Fibroblast of the aortic adventitia (primary cell): Measurements from ENCODE around the gene KRTAP9-3. TPM values are rescaled to one million over a fixed set of nuclear protein-coding genes. Genes with fewer than 3 reads are reported as not detected.
"Not testable (repeated sequence)": the region's sequence is repeated elsewhere in the genome, so short reads cannot be mapped to it uniquely, and the experiment has no call there.

Experiments
- DNase-seq: peaks from one replicate; pipeline ENCODE4 v3.0.0-alpha.2; 2010; ENCODE audit warnings: low read depth
- H3K4me3 ChIP-seq: 2 replicates; pipeline ENCODE4 v1.5.1; 2011; ENCODE audit warnings: low read depth, mild to moderate bottlenecking, control low read depth, low read length, moderate library complexity
- CTCF ChIP-seq: IDR thresholded peaks from 2 replicates; pipeline ENCODE4 v1.5.1; 2011; ENCODE audit warnings: mild to moderate bottlenecking, low read length, control low read depth, inconsistent platforms; ENCODE audit not compliant: insufficient read depth
- total RNA-seq: library from RNA; depleted of rRNA; stranded (reverse); fragments of >200 nt; gene quantifications from 2 replicates; pipeline ENCODE4 v1.2.3, GENCODE V29; 2012; ENCODE audit warnings: low replicate concordance

The KRTAP9-3 gene
- total RNA-seq, 1 donor, result not detected

- no peak for DNase-seq
- no peak for TF ChIP-seq CTCF
- H3K4me3 ChIP-seq, result no peak overlapping the region
These were observed 32.7 kb upstream of the KRTAP9-3 start for GRCh38 chr17:41199421-41200078.

- DNase-seq, result peak; percentile 42
- TF ChIP-seq CTCF, result no peak
- H3K4me3 ChIP-seq, result no peak overlapping the region
These were observed 20.3 kb upstream of the KRTAP9-3 start for GRCh38 chr17:41211845-41212466.

GRCh38 chr17:41212524-41213169 lies 19.6 kb upstream of the KRTAP9-3 start:
- no peak for TF ChIP-seq CTCF
- DNase-seq, result no peak

GRCh38 chr17:41215681-41216080 lies 16.6 kb upstream of the KRTAP9-3 start:
- no peak for TF ChIP-seq CTCF
- H3K4me3 ChIP-seq, result no peak overlapping the region
- DNase-seq, result no peak

More at GRCh38 chr17:41212524-41213169, 19.6 kb upstream of the KRTAP9-3 start:
- H3K4me3 ChIP-seq, result no peak overlapping the region

GRCh38 chr17:41223821-41224220 lies 8.4 kb upstream of the KRTAP9-3 start:
- no peak for TF ChIP-seq CTCF
- H3K4me3 ChIP-seq, result no peak overlapping the region
- no peak for DNase-seq

GRCh38 chr17:41226051-41226450 lies 6.2 kb upstream of the KRTAP9-3 start:
- DNase-seq, result no peak
- TF ChIP-seq CTCF, result no peak

GRCh38 chr17:41226598-41227095 lies 5.6 kb upstream of the KRTAP9-3 start, which contains the start of gene KRTAP9-2:
KRTAP9-2 (plus strand) TSS chr17:41226648; CDS start chr17:41226655, 7 bp downstream.
- not testable (repeated sequence) for H3K4me3 ChIP-seq, DNase-seq

More at GRCh38 chr17:41226051-41226450, 6.2 kb upstream of the KRTAP9-3 start:
- no peak overlapping the region for H3K4me3 ChIP-seq
